Activated naive CD8-positive, alpha-beta T cell treated with anti-CD3 and anti-CD28 coated beads, Interleukin-2, amount 10 ng/mL, durations not matched to agents 7 days and 5 days (primary cell): ENCODE data around the gene OVCH2. TPM values are rescaled to one million over a fixed set of nuclear protein-coding genes. Genes with fewer than 3 reads are reported as not detected.

Experiments
- ATAC-seq: fragments of 150-1000 bp; cut with Tn5 transposase; one replicate; pipeline ENCODE4 v1.10.0; 2021; ENCODE audit warnings: low read depth, moderate library complexity
- POLR2A ChIA-PET: fragments of 350-600 bp; sonication (Branson Sonifier 250); formaldehyde crosslinking; loops from one replicate; lab custom pipeline; 2021; ENCODE audit warnings: antibody characterized with exemption; lab: Charles Lee
- DNase-seq: peaks from one replicate; pipeline ENCODE4 v3.0.0; 2021
- H3K27ac Mint-ChIP-seq: one replicate; pipeline ENCODE4 v1.8.0; 2022; ENCODE audit warnings: mild to moderate bottlenecking, mixed read lengths
- H3K27me3 Mint-ChIP-seq: one replicate; pipeline ENCODE4 v1.8.0; 2022; ENCODE audit warnings: mild to moderate bottlenecking, moderate library complexity, mixed read lengths
- H3K36me3 Mint-ChIP-seq: one replicate; pipeline ENCODE4 v1.8.0; 2021; ENCODE audit warnings: mild to moderate bottlenecking, mixed read lengths
- H3K4me1 Mint-ChIP-seq: one replicate; pipeline ENCODE4 v1.8.0; 2021; ENCODE audit warnings: mixed read lengths
- H3K4me3 Mint-ChIP-seq: one replicate; pipeline ENCODE4 v1.8.0; 2022; ENCODE audit warnings: mild to moderate bottlenecking, moderate library complexity, mixed read lengths
- H3K9me3 Mint-ChIP-seq: one replicate; pipeline ENCODE4 v1.8.0; 2021; ENCODE audit warnings: mixed read lengths
- total RNA-seq, 2 experiments: library from RNA; stranded (reverse); gene quantifications; one replicate each; pipeline ENCODE4 v1.2.3, GENCODE V29; 2021

OVCH2 gene
- total RNA-seq, 2 experiments from 2014 or later = not detected

GRCh38 chr11:7645206-7645605 lies 61.1 kb downstream of the OVCH2 start:
- ATAC-seq (no peak), DNase-seq (no peak)
- Mint-ChIP-seq H3K4me3 (no peak overlapping the region), H3K9me3 (no peaks in the 10 kb centered on the region), H3K27me3 (no peaks in the 10 kb centered on the region), H3K27ac (no peak overlapping the region), H3K4me1 (no peaks in the 10 kb centered on the region), H3K36me3 (peaks cover 11% of the 10 kb centered on the region)
- POLR2A ChIA-PET = no interaction called here

GRCh38 chr11:7643314-7643713 lies 63.0 kb downstream of the OVCH2 start:
- H3K4me1 Mint-ChIP-seq = peaks cover 1% of the 10 kb centered on the region
- ATAC-seq = no peak
- H3K4me3 Mint-ChIP-seq = no peak overlapping the region
- no peak for DNase-seq
- POLR2A ChIA-PET = no interaction called here
- H3K27ac Mint-ChIP-seq = no peak overlapping the region
- peaks cover 4% of the 10 kb centered on the region for H3K36me3 Mint-ChIP-seq
- no peaks in the 10 kb centered on the region for H3K27me3 Mint-ChIP-seq
- H3K9me3 Mint-ChIP-seq = no peaks in the 10 kb centered on the region

- Mint-ChIP-seq H3K27me3 (no peaks in the 10 kb centered on the region), H3K9me3 (no peaks in the 10 kb centered on the region), H3K36me3 (peaks cover 4% of the 10 kb centered on the region), H3K4me3 (no peak overlapping the region), H3K4me1 (peaks cover 1% of the 10 kb centered on the region), H3K27ac (no peak overlapping the region)
- ATAC-seq = no peak
- POLR2A ChIA-PET = no interaction called here
- no peak for DNase-seq
Observed at GRCh38 chr11:7642747-7643146, 63.5 kb downstream of the OVCH2 start.

GRCh38 chr11:7640816-7641215 lies 65.5 kb downstream of the OVCH2 start:
- ATAC-seq = no peak
- DNase-seq = no peak
- POLR2A ChIA-PET = no interaction called here
- Mint-ChIP-seq H3K27me3 (no peaks in the 10 kb centered on the region), H3K4me3 (no peak overlapping the region), H3K27ac (no peak overlapping the region), H3K9me3 (no peaks in the 10 kb centered on the region), H3K4me1 (peaks cover 1% of the 10 kb centered on the region), H3K36me3 (peaks cover 6% of the 10 kb centered on the region)

- Mint-ChIP-seq H3K36me3 (peaks cover 7% of the 10 kb centered on the region), H3K4me1 (peaks cover 1% of the 10 kb centered on the region), H3K4me3 (no peak overlapping the region), H3K27ac (no peak overlapping the region), H3K27me3 (no peaks in the 10 kb centered on the region), H3K9me3 (no peaks in the 10 kb centered on the region)
- POLR2A ChIA-PET = no interaction called here
- no peak for DNase-seq
- ATAC-seq = no peak
Observed at GRCh38 chr11:7639643-7640025, 66.6 kb downstream of the OVCH2 start.

Other genes with a start within 250 kb of the OVCH2 start
- not detected for gene OLFML1, start 221.0 kb downstream of the OVCH2 start, total RNA-seq
- gene PPFIBP2, start 192.5 kb downstream of the OVCH2 start, total RNA-seq = 10 to 100 TPM; 19.9 to 25.7 TPM
- gene CYB5R2, start 33.0 kb downstream of the OVCH2 start, total RNA-seq = 1 to 10 TPM; 1.4 to 1.6 TPM
- not detected for gene OR5P2, start 90.5 kb upstream of the OVCH2 start, total RNA-seq
- not detected for gene OR5P3, start 124.4 kb upstream of the OVCH2 start, total RNA-seq
- not detected for gene OR10A6, start 224.8 kb upstream of the OVCH2 start, total RNA-seq
- gene OR10A3, start 235.2 kb upstream of the OVCH2 start, total RNA-seq = not detected